Activated naive CD8-positive, alpha-beta T cell treated with anti-CD3 and anti-CD28 coated beads, Interleukin-2, amount 10 ng/mL, durations not matched to agents 7 days and 5 days (primary cell): Measurements from ENCODE around the gene CA6. TPM values are rescaled to one million over a fixed set of nuclear protein-coding genes. Genes with fewer than 3 reads are reported as not detected.
"Not testable (repeated sequence)": the region's sequence is repeated elsewhere in the genome, so short reads cannot be mapped to it uniquely, and the experiment has no call there.

Experiments used
- ATAC-seq: fragments of 150-1000 bp; cut with Tn5 transposase; one replicate; pipeline ENCODE4 v1.10.0; 2021; ENCODE audit warnings: low read depth, moderate library complexity
- POLR2A ChIA-PET: fragments of 350-600 bp; sonication (Branson Sonifier 250); formaldehyde crosslinking; loops from one replicate; lab custom pipeline; 2021; ENCODE audit warnings: antibody characterized with exemption; lab: Charles Lee
- DNase-seq: peaks from one replicate; pipeline ENCODE4 v3.0.0; 2021
- H3K27ac Mint-ChIP-seq: one replicate; pipeline ENCODE4 v1.8.0; 2022; ENCODE audit warnings: mild to moderate bottlenecking, mixed read lengths
- H3K27me3 Mint-ChIP-seq: one replicate; pipeline ENCODE4 v1.8.0; 2022; ENCODE audit warnings: mild to moderate bottlenecking, moderate library complexity, mixed read lengths
- H3K36me3 Mint-ChIP-seq: one replicate; pipeline ENCODE4 v1.8.0; 2021; ENCODE audit warnings: mild to moderate bottlenecking, mixed read lengths
- H3K4me1 Mint-ChIP-seq: one replicate; pipeline ENCODE4 v1.8.0; 2021; ENCODE audit warnings: mixed read lengths
- H3K4me3 Mint-ChIP-seq: one replicate; pipeline ENCODE4 v1.8.0; 2022; ENCODE audit warnings: mild to moderate bottlenecking, moderate library complexity, mixed read lengths
- H3K9me3 Mint-ChIP-seq: one replicate; pipeline ENCODE4 v1.8.0; 2021; ENCODE audit warnings: mixed read lengths
- total RNA-seq, 2 experiments: library from RNA; stranded (reverse); gene quantifications; one replicate each; pipeline ENCODE4 v1.2.3, GENCODE V29; 2021

Gene CA6
- total RNA-seq, 2 experiments from 2014 or later, result 37.3 to 41.8 TPM

DNA sequence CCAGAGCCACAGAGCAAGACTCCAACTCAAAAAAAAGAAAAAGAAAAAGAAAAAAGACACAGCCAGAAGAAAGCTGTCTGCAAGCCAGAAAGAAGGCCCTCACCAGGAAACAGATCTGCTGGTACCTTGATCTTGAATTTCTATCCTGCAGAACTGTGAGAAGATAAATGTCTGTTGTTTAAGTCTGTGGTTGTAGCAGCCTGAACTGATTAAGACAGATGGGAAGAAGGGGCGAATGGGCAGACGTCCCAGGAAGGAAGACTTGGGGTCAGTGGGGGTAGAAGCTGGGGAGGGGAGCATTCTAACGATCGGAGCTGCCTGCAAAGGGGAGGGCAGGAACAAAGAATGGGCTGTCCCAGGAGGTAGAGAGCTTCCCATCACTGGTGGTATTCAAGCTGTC lies 74.2 kb downstream of the CA6 start:
- no peak for ATAC-seq
- no peak for DNase-seq
- H3K9me3 Mint-ChIP-seq, result no peaks in the 10 kb centered on the region
- peaks cover 3% of the 10 kb centered on the region for H3K4me1 Mint-ChIP-seq
- H3K4me3 Mint-ChIP-seq, result no peak overlapping the region
- POLR2A ChIA-PET, result no interaction called here
- H3K36me3 Mint-ChIP-seq, result no peaks in the 10 kb centered on the region
- no peak overlapping the region for H3K27ac Mint-ChIP-seq
- H3K27me3 Mint-ChIP-seq, result peaks cover 22% of the 10 kb centered on the region

DNA sequence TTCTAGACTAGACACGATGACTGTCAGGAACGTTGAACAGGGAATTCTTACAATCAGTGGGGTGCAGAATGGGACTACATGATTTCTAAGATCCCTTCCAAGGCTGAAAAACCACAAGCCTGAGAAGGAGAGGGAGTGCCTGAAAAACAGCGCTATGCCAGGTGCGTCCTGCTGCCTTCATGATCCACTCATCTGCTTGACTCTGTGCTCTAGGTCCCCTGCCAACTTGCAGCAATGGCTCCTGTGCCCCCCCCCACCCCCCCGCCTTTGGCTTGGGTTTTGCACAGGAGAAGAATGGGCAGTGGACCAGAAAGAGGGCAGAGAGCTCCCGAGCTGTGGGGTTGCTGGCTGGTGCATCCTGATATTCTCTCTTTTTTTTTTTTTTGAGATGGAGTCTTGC lies 74.6 kb downstream of the CA6 start:
- ATAC-seq (no peak), DNase-seq (no peak)
- H3K27ac Mint-ChIP-seq, result no peak overlapping the region
- no peaks in the 10 kb centered on the region for H3K36me3 Mint-ChIP-seq
- peaks cover 3% of the 10 kb centered on the region for H3K4me1 Mint-ChIP-seq
- H3K27me3 Mint-ChIP-seq, result peaks cover 22% of the 10 kb centered on the region
- H3K4me3 Mint-ChIP-seq, result no peak overlapping the region
- no peaks in the 10 kb centered on the region for H3K9me3 Mint-ChIP-seq
- POLR2A ChIA-PET, result no interaction called here

GRCh38 chr1:9022026-9022738 lies 76.5 kb downstream of the CA6 start:
- H3K27ac Mint-ChIP-seq, ATAC-seq, H3K4me1 Mint-ChIP-seq, H3K4me3 Mint-ChIP-seq, H3K9me3 Mint-ChIP-seq, H3K36me3 Mint-ChIP-seq, DNase-seq, POLR2A ChIA-PET: not testable (repeated sequence)
- peaks cover 11% of the 10 kb centered on the region for H3K27me3 Mint-ChIP-seq

DNA sequence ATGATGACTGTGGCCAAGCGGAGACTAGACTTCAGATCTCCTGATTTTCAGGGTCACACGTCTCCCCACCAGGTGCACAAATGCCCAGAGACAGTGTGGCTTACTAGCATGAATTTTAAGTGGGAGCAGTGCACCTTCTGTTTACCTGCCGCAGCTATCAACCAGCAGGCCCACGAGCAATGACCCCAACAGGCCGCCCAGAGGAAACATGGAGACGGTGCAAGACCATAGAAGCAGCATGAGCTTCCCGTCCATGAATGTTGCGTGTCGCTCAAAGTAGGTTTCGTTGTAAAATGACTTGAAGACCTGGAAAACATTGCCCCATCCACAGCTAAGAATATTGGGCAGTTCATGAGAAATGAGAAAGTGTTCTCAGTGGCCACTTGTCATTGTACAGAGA lies 77.1 kb downstream of the CA6 start:
- H3K27ac Mint-ChIP-seq, result no peak overlapping the region
- no peaks in the 10 kb centered on the region for H3K9me3 Mint-ChIP-seq
- DNase-seq (no peak), ATAC-seq (no peak)
- peaks cover 9% of the 10 kb centered on the region for H3K27me3 Mint-ChIP-seq
- H3K4me3 Mint-ChIP-seq, result no peak overlapping the region
- H3K36me3 Mint-ChIP-seq, result no peaks in the 10 kb centered on the region
- POLR2A ChIA-PET, result no interaction called here
- peaks cover 1% of the 10 kb centered on the region for H3K4me1 Mint-ChIP-seq

Other genes starting within 250 kb of the CA6 start
- 10 to 100 TPM; 64.4 to 68.7 TPM for gene RERE, start 128.2 kb upstream of the CA6 start, total RNA-seq
- 1,000 to 10,000 TPM; 2,428 to 2,545 TPM for gene ENO1, start 67.2 kb upstream of the CA6 start, total RNA-seq
- under 1 TPM in 1 of 2 experiments, not detected in 1; 0.19 TPM for gene SLC2A7, start 80.6 kb downstream of the CA6 start, total RNA-seq
- gene SLC2A5, start 123.8 kb downstream of the CA6 start, total RNA-seq, result not detected
- 1 to 10 TPM; 3.1 to 3.3 TPM for gene GPR157, start 183.2 kb downstream of the CA6 start, total RNA-seq